CD4-positive, alpha-beta T cell treated with Interferon alpha-2 for 1 hour (primary cell): ENCODE results near the gene TGFBR1.

Experiments used
- DNase-seq, 2 donors: peaks; one replicate each; pipeline ENCODE4 v3.0.0-alpha.2; 2020 to 2022

The TGFBR1 gene

GRCh38 chr9:99172124-99173091 is 67.5 kb downstream of the TGFBR1 start:
- no peak for DNase-seq

- DNase-seq = no peak
These were observed 68.9 kb downstream of the TGFBR1 start for GRCh38 chr9:99173570-99174504.

GRCh38 chr9:99176527-99177013 is 71.7 kb downstream of the TGFBR1 start:
- no peak for DNase-seq

GRCh38 chr9:99177576-99178366 is 72.9 kb downstream of the TGFBR1 start:
- no peak for DNase-seq

- DNase-seq = no peak
These were observed 74.3 kb downstream of the TGFBR1 start for GRCh38 chr9:99178912-99179872.

- no peak for DNase-seq
These were observed 75.3 kb downstream of the TGFBR1 start for GRCh38 chr9:99180199-99180598.

GRCh38 chr9:99180662-99181061 is 75.7 kb downstream of the TGFBR1 start:
- no peak for DNase-seq

GRCh38 chr9:99181206-99181605 is 76.3 kb downstream of the TGFBR1 start:
- no peak for DNase-seq

GRCh38 chr9:99181621-99182020 is 76.7 kb downstream of the TGFBR1 start:
- peak; percentile 14 to 33 for DNase-seq

- no peak for DNase-seq
These were observed 77.4 kb downstream of the TGFBR1 start for GRCh38 chr9:99182356-99182755.

- DNase-seq = no peak
These were observed 78.7 kb downstream of the TGFBR1 start for GRCh38 chr9:99183616-99184015.

- DNase-seq = no peak
These were observed 79.2 kb downstream of the TGFBR1 start for GRCh38 chr9:99184110-99184474.

GRCh38 chr9:99184475-99185347 is 79.8 kb downstream of the TGFBR1 start:
- peak; percentile 75 to 78 for DNase-seq

GRCh38 chr9:99185348-99185632 is 80.4 kb downstream of the TGFBR1 start:
- no peak for DNase-seq

GRCh38 chr9:99185934-99186333 is 81.0 kb downstream of the TGFBR1 start:
- DNase-seq = no peak

- no peak for DNase-seq
These were observed 82.4 kb downstream of the TGFBR1 start for GRCh38 chr9:99187311-99187710.

GRCh38 chr9:99189186-99189585 is 84.3 kb downstream of the TGFBR1 start:
- no peak for DNase-seq

GRCh38 chr9:99189887-99190596 is 85.1 kb downstream of the TGFBR1 start:
- no peak for DNase-seq

GRCh38 chr9:99190597-99191283 is 85.8 kb downstream of the TGFBR1 start:
- DNase-seq = no peak
